ENCODE measurements around the gene CDH18.

Gene CDH18

DNA sequence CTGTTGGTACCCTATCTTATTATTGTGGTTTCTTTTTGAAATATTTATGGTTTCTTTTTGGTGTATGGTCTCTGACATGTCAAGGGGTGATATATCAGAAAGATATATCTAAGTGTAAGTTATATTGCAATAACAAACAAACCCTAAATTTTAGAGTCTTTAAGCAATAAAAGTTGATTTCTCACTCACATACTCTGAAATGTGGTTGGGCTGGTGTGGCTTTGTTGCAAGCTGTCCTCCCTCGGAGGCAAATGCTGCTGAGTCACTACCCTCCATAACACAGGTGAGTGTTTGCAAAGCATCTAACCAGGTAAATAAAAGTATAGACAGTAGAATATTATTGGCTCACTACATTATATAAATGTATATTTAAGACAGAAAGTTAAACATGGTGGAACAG, 253.2 kb downstream of the CDH18 start:
- DNase-seq (ENCODE audit: low read depth in 2 of 2) = no peak

DNA sequence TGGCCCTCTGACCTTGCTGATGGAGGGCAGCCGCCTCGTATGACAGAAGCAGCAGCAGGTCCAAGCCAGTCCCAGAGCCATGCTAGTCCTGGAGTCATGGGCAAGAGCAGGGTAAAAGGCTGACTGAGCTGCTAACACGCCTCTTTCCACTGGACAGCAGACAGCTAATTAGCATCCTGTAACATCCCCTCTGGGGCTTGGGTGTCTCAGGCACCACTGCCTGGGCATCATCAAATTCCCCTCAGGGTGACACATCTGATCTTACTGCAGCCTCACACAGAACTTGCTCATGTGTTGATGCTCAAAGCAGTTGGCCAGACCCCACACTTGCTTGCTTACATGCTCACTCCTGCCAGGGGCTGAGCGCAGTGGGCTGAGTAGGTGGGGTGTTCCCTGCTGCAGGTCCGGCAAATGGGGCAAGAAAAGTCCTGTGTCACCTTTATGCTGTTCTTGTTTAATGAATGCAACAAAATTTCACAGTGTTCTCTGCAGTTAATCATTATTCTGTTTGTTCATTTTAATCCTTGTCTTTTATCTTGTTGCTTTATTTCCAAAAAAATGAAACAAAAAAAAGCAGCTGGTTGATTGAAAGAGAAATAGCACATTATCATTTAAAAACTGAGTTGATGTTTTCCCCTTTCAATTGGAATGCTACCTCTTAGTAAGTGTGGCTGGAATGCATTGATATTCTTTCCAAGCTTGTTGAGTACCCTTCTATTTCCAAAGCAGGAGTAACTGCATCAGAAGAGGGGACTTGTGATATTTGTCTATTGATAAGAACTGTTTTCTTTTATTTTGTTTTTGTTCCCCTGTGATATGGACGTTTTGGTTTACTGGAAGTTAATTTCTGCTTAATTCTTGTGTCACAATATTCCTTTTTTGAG, 254.1 kb downstream of the CDH18 start:
- DNase-seq (ENCODE audit: low read depth in 2 of 2) = no peak

DNA sequence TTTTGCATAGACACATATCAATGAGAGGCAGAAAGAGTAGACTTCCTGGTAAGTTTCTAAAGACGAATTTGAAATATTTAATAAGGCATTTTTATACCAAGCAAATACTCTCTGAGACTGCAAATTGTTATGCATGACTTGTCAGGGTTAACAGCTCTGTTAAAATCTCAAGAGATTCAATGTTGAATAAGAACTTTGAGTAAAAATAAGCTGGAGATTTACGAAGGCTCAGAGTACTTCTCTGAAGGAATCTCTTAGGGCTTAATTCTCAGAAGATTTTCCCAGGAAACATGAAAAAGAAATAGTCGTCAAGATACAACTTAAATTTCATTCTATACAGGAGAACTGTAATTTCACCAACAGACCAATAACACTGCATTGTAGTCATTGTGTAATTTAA, 259.4 kb downstream of the CDH18 start:
- no peak for DNase-seq (ENCODE audit: low read depth in 2 of 2)

DNA sequence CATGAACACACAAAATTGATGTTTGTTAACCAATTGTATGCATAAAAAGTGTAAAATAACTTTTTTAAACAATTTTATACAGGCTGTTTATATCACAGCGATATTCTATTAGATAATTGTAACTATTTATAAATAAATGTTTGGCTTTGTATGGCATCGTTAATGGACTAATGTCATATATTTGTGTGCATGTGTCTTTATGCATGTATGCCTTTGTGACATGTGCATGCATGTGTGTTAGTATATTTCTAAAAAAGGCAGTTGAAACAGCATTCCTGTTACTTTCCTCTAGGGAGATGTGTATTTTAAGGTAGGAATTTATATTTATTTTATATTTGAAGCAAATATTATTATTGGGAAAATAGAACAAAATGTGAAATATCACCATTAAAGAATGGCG, 268.9 kb downstream of the CDH18 start:
- no peak for DNase-seq (ENCODE audit: low read depth in 2 of 2)

DNA sequence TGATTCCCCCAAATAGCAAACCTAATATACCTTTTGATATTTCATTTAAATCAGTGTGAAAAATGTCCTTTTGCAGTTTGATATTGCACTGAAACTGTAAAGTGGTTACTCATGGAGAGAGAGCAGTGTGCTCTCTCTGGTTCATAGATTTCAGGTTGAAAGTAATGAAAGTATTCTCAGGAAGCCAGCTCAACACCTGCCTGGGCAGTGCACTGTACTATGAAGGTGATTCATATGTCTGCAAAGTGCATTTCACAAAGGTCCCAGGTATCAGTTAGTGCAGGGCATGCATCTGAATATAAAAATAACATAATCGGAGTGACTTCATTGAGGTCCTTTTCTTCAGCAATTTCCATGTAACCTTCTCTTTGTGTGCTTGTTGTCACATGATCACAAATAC, 274.3 kb downstream of the CDH18 start:
- DNase-seq (ENCODE audit: low read depth in 2 of 2) = no peak

DNA sequence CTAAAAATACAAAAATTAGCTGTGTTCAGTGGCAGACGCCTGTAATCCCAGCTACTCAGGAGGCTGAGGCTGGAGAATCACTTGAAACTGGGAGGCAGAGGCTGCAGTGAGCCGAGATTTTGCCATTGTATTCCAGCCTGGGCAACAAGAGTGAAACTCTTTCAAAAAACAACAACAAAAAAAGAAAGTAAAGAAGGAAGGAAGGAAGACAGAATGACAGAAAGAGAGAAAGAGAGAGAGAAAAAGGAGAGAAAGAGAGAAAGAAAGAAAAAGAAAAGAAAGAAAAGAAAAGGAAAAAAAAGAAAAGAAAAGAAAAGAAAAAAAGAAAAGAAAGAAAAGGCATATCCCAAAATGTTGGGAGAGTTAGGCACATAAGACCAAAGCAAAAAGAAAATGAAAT, 278.6 kb downstream of the CDH18 start:
- no peak for DNase-seq (ENCODE audit: low read depth in 2 of 2)

DNA sequence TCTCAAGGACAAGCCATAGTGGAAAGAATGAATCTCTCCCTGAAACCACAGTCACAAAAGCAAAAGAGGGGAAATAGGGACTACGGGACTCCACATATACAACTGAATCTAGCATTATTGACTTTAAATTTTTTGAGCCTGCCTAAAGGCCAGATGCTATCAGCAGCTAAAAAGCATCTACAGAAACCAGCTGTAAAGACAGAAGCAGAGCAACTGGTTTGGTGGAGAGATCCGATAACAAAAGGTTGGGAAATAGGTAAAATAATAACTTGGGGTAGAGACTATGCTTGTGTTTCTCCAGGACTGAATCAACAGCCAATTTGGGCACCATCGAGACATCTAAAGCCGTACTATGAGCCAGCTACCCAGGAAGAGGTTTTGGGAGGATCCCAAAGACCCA, 281.2 kb downstream of the CDH18 start:
- no peak for DNase-seq (ENCODE audit: low read depth in 2 of 2)

DNA sequence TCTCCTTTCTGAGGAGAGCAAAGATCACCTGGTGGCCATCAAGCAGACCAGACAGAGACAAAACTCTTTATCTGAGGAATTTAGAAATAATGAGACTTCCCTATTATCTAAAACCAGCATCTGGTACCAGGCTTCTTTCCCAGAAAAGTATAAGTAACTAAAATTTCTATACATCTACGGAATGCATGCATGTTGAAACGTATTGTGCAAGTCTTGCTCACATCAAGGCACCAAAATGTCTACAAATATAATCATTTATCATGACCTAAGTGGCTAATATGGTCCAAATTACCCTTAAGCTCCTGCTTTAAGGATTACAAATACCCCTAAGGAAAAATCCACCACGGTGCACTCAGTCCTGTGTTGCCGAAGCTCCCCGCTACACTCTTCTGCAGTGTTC, 286.3 kb downstream of the CDH18 start:
- no peak for DNase-seq (ENCODE audit: low read depth in 2 of 2)

DNA sequence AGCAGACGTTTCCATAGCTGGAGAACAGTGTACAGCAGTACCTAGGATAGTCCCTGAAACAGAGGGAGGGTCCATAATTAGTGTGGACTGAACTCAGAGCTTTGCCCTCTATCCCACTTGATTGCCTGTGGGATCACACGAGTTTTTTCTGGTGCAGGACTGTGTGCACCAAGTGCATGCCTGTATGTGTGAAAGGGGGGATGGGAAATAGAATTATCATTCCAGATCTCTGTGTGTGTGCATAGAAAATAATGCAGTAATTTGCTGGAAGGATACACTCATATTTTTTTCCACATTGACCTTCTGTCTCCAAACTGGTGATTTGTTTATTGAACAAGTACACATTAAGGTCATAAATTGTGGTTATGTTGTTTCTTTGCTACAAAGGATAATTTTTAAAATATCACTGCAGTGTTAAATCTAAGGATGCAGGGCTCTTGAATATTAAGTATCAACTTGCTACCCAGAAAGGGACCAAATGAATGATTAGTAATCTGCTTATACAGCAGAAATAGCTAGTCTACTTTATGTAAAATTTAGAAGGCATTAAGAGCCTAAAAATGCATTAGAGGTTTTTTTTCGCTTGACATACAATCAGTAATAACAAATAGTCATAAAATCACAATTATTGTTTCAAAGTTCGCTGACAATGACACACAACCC, 292.9 kb downstream of the CDH18 start:
- DNase-seq (ENCODE audit: low read depth in 2 of 2) = no peak

DNA sequence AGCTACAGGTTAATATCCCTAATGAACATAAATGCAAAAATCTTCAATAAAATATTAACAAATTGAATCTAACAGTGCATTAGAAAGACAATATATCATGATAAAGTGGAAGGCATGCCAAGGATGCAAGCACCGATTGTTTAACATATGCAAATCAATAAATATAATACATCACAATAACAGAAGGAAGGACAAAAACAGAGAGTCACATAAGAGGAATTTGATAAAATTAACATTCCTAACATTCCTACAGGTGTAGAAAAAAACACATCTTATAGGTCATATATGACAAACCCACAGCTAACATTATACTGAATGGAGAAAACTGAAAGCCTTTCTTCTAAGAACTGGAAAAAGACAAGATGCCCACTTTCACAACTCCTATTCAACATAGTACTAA, 297.0 kb downstream of the CDH18 start:
- DNase-seq (ENCODE audit: low read depth in 2 of 2) = no peak

DNA sequence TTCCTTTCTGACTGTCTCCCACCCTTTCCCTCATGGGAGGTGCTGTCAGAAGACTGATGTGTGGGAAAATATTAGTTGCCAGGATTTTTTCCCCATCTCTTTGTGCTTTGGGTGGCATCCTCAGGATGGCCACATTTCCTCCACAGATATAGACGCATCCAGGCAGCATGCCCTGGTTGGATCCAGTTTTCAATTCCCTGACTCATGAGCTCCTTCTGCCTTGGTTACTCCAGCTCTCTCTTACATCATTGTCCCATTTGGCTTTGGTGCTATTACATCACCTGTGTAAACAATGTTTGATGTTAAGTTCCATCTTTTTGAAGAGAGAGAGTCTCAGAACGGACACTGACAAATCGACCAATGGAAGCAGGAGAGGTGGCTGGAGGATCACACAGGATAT, 302.5 kb downstream of the CDH18 start:
- DNase-seq (ENCODE audit: low read depth in 2 of 2) = no peak

DNA sequence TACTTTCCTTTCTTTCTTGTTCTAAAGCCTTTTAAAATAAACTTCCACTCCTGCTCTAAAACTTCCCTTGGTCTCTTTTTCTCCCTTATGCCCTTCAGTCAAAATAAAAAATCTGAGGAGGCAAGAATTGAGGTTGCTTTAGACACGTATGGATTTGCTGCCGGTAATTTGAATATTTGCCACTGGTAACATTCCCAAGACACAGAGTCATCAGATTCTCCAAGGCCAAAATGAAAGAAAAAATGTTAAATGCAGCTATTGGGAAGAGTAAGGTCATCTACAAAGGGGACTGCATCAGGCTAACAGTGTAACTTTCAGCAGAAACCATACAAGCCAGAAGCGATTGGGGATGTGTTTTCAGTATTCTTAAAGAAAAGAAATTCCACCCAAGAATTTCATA, 311.1 kb downstream of the CDH18 start:
- DNase-seq (ENCODE audit: low read depth in 2 of 2) = no peak

DNA sequence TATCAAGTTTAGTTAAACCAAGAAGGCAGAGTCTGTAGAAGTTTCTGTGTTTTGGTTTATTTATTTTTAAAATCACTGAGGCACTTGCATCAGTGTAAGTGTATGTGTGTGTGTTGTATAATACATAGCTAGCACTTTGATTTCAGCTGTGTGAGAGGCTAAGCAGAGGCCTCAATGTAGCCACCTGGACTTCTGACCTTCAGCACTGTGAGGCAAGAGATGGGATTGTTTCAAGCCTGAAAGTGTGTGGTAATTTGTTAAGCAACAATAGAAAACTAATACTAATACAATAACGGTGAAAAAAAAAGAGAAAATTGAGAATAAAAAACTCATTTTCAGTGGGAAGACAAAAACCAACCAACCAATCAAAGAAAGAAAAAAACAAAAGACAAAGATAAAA, 327.3 kb downstream of the CDH18 start:
- no peak for DNase-seq (ENCODE audit: low read depth in 2 of 2)

DNA sequence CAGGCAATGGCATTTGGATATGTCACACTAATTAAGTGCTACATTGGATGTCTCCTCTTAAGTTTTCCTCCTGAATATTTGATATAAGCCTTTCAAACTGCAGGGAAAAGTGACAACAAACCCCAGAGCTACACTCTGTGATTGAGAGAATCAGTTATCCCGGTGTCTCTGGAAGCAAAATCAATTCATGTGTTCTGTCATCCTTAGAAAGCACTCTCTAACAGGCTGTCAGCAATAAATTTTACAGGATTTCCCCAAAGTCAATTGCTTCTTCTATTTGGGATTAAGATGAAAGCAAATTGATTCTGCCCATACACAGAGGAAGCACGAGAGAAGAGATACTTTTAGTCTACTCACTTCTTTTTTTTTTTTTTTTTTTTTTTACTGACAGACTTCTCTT, 332.4 kb downstream of the CDH18 start:
- DNase-seq (ENCODE audit: low read depth in 2 of 2) = no peak

DNA sequence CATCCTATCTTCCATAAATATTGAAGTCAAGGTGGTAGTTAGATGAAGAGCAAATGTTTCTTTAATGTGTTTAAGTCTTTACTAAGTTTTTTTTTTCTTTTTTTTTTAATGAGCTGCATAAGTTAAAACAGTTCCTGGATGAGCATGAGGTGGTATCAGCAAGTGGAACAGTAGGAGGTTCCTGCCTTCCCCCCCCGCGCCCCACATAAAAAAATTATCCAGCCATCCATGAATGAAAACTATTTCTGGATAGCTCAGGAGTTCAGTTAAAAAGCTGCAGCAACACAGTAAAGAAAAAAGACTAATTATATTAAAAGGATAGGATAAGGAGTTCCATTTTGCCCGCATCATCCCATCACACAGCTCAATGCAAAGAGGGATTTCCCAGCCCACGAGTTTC, 349.5 kb downstream of the CDH18 start:
- DNase-seq (ENCODE audit: low read depth in 2 of 2) = no peak

DNA sequence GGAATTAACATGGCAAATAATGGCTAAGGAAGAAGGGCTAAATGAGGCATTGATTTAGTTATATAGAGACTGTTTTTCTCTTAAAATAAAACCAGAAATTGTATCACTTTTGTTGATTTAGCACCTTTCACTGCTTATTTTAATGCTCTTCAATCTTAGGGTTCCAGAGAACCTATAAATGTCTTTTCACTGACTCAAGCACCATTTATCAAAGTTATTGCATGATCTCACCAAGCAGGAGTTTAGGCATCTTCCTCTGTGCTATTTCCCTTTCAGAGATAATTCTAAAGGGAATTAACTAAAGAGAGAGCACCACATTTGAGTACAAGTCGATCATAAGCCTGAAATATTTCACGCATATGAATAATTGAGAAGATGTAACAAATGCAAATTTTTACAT, 357.1 kb downstream of the CDH18 start:
- no peak for DNase-seq (ENCODE audit: low read depth in 2 of 2)

DNA sequence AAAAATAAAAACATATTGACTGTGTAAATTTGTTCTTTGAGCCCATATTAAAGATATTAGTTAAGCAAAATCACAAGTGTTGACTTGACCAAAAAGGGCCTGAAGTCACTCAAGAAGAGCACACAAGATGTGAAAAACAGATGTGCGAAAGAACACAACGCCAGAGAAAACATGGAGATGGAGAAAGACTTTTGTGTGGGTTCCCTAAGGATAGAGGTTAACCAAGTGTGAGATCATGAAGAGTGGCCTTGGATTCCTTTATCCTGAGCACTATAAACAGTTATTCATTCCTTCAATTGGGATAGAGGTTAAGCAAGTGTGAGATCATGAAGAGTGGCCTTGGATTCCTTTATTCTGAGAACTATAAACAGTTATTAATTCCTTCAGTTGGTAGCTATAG, 361.8 kb downstream of the CDH18 start:
- DNase-seq (ENCODE audit: low read depth in 2 of 2) = no peak

DNA sequence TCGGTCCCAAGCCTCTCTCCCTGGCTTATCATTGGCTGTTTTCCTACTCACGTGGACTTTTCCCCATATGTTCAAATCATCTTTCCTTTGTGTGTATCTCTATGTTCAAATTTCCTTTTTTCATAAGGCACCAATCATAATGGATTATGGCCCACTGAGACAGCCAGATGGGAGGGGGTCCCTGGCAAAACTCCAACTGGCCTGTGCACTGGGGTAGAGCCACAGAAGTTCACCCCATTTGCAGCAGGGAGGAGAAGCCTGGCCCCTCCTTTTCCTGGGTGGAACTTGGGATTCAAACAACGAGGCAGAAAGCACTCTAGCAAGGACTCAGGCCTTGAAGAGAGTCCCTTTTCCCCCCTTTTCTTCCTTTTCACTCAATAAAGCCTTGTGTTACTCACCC, 362.4 kb downstream of the CDH18 start:
- DNase-seq (ENCODE audit: low read depth in 2 of 2) = no peak

DNA sequence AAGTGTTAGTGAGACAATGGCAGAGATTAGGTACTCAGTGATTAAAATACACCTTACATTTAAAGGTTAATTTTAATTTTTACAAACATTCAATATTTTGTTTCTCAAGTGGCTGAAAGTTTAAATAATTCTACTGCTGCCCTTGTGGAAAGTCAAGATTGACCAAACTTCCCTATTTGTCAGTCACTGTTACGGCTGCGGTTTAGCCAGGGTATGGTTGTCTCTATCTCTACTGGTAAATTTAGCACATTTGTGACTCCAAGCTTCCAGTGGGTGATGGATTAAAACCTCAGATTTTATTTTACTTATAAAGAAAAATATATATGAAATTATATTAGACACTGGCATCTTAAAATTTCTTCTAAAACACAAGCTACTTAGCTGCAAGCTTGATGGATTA, 368.4 kb downstream of the CDH18 start:
- no peak for DNase-seq (ENCODE audit: low read depth in 2 of 2)

DNA sequence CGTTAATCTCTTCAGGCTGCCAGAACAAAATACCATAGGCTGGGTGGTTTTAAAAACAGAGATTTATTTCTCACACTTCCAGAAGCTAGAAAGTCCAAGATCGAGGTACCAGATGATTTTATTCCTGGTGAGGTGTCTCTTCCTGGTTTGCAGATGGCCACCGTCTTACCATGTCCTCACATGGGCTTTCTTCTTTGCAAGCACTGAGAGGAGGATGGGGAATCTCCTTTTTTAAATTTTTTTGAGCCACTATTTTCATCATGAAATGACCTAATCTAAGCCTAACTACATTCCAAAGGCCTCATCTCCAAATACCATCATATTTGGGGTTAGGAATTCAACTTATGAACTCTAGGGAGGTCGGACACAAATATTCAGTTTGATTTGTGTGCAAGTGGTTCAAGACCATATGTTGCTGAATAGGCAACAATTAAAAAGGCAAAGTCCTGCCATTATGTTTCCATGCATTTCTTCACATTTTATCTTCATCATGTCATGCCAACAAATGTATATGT, 371.2 kb downstream of the CDH18 start:
- no peak for DNase-seq (ENCODE audit: low read depth in 2 of 2)

DNA sequence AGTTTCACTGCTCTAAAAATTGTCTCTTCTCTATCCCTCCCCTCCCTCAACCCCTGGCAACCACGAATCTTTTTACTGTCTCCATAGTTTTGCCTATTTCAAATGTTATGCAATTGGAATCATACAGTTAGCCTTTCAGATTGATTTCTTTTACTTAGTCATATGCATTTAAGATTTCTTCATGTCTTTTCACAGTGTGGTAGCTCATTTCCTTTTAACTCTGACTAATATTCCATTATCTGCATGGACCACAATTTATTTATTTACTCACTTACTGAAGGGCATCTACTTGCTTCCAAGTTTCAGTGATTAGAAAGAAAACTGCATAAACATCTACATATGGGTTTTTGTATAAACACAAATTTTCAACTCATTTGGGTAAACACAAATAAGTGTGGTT, 372.3 kb downstream of the CDH18 start:
- no peak for DNase-seq (ENCODE audit: low read depth in 2 of 2)

DNA sequence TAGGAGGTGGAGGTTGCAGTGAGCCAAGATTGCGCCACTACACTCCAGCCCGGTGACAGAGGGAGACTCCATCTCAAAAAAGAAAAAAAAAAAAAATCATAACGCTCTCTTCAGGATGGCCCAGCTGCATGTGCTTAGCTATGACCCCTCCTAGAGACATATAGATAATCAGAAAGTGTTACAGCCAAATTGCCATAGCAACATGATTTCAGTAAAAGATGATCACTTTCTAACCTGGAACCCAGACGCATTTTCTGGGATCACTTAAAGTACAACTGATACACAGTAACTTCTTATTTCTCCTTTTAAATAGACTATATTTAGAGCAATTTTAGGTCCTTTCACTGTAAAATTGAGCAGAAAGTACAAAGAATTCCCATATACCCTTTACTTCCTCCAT, 372.9 kb downstream of the CDH18 start:
- DNase-seq (ENCODE audit: low read depth in 2 of 2) = no peak

DNA sequence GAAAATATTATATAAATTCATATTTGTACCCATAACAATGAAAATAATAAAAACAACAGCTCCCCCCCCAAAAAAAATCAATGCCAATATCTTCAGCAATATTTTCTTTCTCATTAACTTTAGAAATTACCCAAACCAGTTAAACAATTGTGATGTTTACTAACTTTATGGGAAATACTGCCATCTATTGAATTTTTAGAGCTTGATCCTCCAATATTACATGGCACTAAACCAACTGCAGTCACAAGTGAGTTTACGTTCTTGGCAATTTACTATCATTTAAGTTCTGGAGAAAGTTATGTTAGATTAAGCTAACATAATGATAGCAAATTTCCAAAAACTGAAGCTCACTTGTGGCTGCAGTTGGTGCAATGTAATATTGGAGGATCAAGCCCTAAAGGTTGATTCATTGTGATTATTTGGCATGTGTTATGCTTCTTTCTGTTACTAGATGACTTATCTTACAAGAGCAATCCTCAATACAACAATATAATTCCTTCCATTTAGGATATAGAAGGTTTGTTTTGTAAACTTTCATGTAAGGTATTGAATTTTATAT, 379.5 kb downstream of the CDH18 start:
- no peak for DNase-seq (ENCODE audit: low read depth in 2 of 2)

All from activated CD4-positive, alpha-beta T cell treated with anti-CD3 and anti-CD28 coated beads for 24 hours (primary cell).